GM18520 (cell line): Measurements from ENCODE around the gene PLCG2.
"Not testable (repeated sequence)": the region's sequence is repeated elsewhere in the genome, so short reads cannot be mapped to it uniquely, and the experiment has no call there.

Experiments
- ATAC-seq: cut with Tn5 transposase; IDR thresholded peaks from one replicate; pipeline ENCODE4 v1.9.1; 2021; ENCODE audit not compliant: unreplicated experiment

PLCG2 gene

DNA sequence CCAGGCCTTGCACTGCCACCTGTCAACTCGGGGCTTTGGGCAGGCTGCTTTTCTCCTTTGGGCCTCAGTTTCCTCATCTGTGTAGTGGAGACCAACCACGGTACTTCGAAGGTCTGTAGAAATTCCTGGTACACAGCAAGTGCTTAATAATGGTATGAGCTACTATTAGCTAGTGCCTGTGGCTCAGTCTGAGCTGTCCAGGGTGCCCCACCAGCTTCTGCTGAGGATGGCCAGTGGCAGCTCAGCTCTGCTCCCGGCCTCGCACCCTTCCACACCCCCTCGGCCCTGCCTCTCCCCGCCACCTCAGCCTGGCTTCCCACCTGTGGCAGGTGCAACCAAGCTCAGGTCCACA lies 26.2 kb upstream of the PLCG2 start:
- no peak for ATAC-seq

- no peak for ATAC-seq
Observed at GRCh38 chr16:81754858-81755257, 24.2 kb upstream of the PLCG2 start.

GRCh38 chr16:81755915-81756614 lies 23.0 kb upstream of the PLCG2 start:
- no peak for ATAC-seq

GRCh38 chr16:81756615-81757356 lies 22.3 kb upstream of the PLCG2 start:
- ATAC-seq, result no peak

DNA sequence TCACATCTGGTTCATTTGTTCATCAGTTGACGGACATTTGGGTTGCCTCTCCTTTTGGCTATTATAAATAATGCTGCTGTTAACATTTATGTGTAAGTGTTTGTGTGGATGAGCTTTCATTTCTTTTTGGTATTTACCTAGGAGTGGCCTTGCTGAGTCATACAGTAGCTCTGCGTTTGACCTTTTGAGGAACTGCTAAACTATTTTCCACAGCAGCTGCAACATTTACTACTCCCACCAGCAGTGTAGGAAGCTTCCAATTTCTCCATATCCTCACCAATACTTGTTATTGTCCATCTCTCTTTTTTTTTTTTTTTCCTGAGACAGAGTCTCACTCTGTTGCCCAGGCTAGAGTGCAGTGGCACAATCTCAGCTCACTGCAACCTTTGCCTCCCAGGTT lies 20.7 kb upstream of the PLCG2 start:
- no peak for ATAC-seq

DNA sequence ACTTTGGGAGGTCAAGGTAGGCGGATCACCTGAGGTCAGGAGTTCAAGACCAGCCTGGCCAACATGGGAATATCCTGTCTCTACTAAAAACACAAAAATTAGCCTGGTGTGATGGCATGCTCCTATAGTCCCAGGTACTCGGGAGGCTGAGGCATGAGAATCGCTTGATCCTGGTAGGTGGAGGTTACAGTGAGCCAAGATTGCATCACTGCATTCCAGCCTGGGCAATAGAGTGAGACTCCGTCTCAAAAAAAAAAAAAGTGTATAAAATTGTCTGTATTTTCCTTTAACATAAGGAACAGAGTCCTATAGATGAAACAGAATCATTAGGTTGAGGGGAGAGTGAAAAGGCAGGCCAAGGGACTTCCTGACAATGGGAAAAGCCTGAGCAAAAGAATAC lies 16.8 kb upstream of the PLCG2 start:
- ATAC-seq, result not testable (repeated sequence)

DNA sequence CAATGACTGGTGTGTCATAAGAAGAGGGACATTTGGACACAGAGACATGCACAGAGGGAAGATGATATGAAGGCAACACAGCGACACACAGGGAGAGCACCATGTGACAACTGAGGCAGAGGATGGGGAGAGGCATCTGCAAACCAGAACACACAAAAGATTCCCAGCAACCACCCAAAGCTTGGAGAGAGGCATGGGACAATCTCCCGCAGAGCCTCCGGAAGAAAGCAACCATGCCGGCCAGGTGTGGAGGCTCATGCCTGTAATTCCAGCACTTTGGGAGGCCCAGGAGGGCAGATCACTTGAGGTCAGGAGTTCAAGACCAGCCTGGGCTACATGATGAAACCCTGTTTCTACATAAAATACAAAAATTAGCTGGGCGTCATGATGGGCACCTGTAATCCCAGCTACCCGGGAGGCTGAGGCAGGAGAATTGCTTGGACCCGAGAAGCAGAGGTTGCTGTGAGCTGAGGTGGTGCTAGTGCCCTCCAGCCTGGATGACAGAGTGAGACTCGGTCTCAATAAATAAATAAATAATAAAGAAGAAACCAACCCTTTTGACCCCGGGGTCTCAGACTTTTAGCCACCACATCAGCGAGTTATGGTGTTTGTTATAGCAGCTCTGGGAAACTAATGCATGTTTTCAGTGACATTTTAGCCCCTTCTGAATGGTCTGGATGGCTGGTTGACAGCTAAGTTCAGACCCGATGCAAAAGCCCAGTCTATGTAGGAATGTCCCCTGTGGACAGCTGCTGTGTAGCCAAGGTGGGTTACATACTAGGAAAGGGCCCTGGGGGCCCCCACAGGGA lies 13.8 kb upstream of the PLCG2 start:
- no peak for ATAC-seq

DNA sequence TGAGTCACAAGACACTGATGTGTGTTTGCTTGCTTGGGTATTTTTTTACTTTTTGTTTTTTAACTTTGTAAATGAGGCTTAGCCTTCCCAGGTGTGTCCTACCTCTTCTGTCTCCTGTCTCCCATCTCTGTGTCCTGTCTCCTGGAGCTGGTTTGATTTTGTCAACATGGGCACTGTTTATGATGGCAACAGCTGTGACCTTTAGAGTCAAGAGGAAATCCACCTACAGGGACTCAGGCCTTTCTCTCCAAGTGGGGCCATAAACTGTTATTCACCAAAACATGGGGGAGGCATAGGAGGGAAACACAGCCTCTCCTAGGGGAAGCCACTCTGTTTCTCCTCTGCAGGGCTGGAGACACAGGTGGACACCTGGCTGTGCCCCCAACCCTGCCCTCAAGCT lies 13.1 kb upstream of the PLCG2 start:
- ATAC-seq, result no peak

- ATAC-seq, result no peak
Observed at GRCh38 chr16:81767987-81768592, 11.0 kb upstream of the PLCG2 start.

DNA sequence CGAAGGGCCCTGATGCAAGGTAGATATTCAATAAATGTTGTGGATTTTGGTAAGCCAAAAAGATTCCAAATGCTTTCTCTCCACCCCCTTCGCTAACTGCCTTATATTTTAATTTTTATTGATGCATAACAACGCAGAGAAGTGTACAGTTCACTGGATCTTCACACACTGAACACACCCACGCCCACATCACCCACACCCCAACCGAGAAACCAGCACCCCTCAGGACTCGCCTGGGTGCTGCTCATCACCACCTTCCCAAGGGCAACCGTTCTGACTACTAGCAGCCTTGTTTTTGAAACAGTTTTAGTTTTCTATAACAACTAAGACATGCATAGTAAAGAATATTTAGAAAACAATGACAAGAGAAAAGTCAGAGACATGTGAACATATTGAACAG lies 9.1 kb upstream of the PLCG2 start:
- no peak for ATAC-seq

DNA sequence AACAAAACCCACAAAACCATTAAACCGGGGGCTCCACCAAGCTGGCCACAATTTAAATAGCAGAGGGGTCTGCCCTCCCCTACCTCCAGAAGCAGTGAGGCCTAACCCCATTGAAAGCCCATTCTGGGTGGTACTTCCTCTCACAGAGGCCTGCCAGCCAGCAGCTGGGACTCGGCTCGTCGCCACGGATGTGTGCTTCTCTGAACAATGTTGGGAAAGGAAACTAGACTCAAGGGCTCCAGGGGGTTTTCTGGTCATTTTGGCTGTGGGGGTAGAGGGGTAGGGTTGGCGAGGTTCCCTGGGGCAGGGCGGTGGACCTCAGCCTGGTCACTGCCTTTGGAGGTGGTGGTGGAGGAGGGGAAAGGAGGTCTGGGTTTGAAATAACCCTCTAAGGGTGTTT lies 4.7 kb upstream of the PLCG2 start:
- ATAC-seq, result no peak

DNA sequence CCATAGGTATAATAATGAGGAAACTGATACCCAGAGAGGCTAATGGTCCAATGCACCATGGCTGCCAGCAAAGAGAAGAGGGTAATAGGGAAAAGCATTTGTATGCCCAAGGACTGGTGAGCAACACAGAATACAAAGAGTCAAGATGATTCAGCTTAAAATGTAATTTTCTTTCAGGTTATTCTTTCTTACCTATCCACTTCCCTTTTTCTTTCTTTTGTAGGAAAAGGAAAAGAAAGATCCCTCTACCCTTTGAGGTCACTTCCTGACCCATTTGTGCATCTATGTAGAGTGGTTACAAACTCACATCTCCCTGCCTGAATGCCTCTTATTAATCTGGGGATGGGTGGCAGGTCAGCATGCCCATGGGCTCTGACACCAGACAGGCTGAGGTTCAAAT lies 3.5 kb upstream of the PLCG2 start:
- ATAC-seq, result no peak

DNA sequence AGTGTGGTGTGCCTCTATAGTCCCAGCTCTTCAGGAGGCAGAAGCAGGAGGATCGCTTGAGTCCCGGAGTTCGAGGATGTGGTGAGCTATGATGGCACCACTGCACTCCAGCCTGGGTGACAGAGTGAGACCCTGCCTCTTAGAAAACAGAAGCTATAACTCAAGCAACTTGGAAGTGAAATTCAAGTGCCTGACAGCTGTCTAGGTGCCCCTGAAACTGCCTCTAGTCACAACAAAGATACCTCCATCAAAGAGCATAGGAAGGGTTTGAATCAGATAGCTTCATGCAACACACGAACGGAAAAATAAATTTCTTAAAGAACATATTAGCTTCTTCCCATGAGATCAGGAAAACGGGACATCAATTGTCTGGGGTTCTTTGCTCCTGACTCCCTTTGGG lies 860 bp upstream of the PLCG2 start:
- ATAC-seq, result no peak

- ATAC-seq, result peak; percentile 11
Observed at GRCh38 chr16:81779536-81780320, 637 bp downstream of the PLCG2 start.

DNA sequence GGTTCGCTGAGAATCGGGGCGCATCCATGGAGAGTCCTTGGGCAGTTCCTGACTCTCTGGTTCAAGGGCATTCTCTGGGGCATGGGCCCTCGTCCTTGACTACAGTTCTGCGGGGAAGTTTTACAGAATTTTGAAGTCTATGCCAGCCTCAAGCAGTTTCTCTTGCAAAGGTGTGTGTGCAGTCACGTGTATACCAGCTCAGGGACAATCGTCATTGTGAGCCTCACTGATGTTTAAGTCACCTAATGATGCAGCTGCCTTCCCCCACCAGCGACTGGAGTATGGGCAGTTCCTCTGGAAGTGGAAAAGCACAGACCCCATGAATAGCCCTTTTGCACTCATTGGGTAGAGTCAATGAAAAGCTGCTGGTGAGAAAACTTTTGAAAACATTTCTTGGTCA lies 1.3 kb downstream of the PLCG2 start:
- no peak for ATAC-seq

DNA sequence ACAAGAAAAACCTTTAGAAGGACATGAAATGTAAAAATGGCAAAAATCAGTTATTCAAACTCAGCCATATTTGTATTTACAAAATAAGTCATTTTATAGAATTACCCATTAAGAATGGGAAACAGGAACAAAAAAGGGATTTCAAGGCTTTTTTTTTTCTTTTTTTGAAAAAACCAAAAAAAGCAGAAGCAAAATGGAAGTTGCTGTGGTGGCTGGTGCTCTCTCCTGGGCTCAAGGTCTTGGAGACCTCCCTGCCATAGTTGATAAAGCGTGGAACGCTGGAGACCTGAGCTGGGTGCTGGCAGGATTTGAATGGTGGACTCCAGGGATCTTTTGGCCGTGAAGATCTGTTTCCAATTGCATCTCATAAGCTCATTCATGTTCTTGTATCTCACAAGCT lies 3.1 kb downstream of the PLCG2 start:
- ATAC-seq, result no peak

DNA sequence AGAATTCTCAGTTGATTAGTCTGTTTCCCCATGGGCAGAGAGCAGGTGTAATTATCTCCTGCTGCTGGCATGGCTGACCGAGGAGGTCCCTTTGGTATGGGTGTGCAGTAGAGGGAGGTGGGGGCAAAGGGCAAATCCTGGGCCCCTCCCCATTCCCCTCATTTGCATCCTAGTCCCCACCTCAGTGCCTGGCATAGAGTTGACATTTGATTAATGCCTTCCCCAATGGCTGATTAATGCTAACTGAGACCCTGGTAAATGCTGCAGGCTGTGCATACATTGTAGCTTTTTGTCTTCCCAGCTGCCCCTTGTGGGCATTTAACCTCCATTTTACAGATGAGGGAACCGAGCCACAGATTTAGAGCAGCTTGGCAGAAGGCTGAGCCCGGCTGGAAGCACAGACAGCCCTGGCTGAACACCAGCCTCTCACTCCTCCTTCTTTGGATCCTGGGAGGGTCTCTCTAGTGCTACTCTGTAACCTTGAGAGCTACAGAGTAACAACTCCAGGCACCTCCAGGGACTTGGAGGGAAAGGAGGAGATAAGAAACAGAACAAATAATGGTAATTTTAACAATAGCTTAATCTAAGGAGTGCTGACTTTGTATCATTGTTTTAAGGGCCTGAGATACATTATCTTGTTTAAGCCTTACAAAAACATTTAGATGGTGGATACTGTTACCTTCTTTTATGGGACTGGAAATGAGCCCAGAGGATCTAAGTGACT lies 5.1 kb downstream of the PLCG2 start:
- ATAC-seq, result no peak

- no peak for ATAC-seq
Observed at GRCh38 chr16:81785138-81785924, 6.2 kb downstream of the PLCG2 start.

- ATAC-seq, result no peak
Observed at GRCh38 chr16:81786321-81786720, 7.2 kb downstream of the PLCG2 start.
